HG03159 (cell line): Measurements from ENCODE around the gene GSG1L.

Source experiments
- ATAC-seq: cut with Tn5 transposase; IDR thresholded peaks from one replicate; pipeline ENCODE4 v1.9.1; 2021; ENCODE audit warnings: mild to moderate bottlenecking, moderate library complexity; ENCODE audit not compliant: unreplicated experiment

GSG1L gene

GRCh38 chr16:27764427-27764826 is 299.1 kb downstream of the GSG1L start:
- ATAC-seq, result no peak

DNA sequence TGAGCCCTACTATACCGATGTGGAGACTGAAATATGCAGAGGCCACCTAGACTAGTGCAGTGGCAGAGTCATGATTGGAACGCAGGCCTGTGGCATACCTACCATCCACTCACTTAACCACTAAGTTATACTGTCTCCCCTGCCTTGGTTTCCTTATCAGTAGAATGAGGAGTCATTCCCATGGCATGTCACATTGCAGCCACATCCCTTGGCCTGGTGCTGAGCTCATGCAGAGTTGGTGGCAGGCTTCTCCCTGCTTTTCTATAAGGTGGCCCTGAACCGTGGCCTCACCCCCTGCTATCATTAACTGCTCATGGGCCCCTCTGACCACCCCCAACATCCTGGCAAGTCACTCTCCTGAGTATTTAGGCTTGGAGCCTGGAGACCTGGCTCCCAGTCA is 301.1 kb downstream of the GSG1L start:
- ATAC-seq, result no peak

DNA sequence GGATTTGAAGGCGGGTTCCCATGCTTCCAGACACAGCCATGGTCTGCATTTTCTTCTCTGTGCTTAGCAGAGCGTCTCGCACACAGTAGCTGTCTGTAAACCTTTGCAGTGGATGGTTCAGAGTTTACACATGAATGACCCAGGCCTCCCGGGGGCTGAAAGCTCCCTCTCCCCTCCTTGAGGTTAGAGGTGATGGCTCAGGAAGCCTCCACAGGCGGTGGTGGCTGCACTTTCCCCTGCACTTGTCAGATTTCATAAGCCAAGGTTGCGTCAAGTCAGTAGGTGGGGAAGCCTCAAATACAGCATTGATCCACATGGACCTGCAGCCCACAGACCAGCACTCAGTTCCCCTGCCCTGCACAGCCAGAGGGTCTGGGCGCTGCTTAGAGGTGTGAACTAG is 301.7 kb downstream of the GSG1L start:
- ATAC-seq, result no peak

DNA sequence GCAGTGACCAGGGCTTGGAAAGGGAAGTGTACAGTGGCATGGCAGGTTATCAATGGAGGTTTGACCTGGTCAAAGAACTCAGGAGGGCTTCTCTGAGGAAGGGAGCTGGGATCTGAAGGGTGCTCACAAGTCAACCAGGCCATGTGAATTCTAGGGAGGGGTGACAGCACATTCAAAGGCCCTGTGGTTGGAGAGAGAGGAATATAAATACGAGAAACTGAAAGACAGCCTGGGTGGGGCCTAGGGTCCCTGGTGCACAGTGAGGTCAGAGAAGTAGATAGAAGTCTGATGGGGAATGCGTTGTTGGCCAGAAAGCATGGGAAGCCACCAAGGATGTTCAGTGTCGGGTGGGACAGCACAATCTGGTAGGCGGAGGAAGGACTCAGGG is 302.7 kb downstream of the GSG1L start:
- ATAC-seq, result no peak

DNA sequence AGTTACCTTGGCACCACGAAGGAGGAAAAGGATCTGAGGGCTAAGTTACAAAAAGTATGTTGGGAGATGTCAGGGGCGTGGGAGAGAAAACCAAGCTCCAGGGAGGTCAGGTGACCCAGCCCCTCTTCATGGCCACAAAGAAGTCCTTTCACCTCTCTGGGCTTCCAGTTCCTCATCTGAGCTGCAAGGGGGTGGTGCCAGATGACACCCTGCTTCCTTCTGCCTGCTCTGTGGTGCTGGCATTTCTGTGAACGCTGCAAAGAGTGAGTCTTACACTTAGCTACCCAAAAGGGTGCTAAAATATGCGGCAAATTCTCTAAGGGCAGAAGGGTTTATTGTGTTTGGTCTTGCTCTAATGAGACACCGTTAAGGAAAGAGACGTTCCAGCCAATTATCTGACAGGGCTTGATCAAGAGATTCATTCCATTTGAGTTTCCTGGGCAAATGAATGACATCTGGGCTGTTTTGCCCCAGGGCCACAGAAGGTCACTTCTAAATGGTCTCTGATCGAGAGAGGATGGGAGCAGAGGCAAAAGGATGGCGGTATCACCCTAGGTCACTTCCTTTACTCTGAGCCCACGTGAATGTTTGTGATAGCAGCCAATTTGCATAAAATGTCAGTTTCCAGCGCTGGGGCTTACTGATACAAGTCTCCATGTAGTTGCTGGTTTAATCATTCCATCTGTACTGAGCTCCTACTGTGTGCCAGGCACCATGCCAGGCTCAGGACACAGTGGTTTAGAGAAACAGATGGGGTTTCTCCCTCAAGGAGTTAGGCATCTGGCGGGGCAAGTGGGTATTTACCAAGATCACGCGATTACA is 303.3 kb downstream of the GSG1L start:
- no peak for ATAC-seq

- no peak for ATAC-seq
These were observed 304.1 kb downstream of the GSG1L start for GRCh38 chr16:27759301-27759871.

DNA sequence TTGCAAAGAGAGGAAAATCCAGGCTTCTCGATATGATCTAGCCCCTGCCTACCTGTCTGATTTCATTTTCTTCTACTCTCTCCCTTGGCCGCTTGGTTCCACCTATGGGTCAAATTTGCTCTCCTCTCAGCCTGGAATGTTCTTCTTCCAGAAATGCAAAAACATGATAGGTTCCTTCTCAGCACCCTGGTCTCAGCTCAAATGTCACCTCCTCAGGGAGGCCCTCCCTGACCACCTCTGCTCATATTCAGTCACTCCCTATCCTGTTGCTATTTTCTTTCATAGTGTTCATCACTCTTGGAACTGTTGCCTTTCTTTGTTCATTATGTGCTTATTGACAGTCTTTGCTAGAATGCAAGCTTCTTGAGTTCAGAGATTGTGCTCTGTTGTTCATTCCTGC is 305.0 kb downstream of the GSG1L start:
- no peak for ATAC-seq

- no peak for ATAC-seq
These were observed 307.1 kb downstream of the GSG1L start for GRCh38 chr16:27756206-27756970.

DNA sequence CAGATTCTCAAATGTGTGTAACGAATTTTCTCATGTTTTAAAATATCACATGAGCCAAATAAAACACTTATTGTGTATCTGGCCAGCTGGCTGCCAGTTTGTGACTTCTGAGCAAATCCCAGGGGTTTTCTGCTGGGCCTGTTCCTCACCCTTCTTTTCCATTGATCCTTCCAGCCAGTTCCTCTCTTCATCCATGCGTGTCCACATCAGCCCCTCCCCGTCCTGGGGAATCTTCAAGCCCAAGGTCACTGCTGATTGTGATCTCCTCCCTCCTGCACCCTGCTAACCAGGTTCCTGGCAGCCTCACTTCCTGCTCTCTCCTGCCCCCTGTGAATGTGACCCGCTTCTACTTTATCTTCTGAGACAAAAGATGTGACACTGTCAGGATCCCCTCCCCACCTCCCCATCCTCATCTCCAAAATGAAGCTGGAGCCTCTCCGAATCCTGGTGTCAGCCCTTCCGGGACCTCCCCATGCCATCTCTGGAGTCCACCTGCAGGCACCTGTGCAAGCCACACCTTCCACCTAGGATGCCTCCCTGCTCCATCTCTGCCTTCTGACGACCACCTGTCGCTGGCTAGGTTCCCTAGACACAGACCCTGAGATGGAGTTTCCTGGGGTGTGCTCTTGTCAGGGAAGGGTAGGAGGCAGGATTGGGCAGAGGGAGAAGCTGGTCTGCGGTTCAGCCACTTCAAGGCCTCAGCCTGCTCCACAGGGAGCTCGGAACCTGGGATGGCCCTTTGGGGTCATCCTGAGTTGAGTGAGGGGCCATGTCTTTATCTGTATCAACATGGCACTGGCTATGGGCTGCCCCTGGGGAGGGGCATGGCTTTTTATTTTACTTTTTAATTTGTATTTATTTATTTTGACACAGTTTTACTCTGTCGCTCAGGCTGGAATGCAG is 308.5 kb downstream of the GSG1L start:
- no peak for ATAC-seq

- no peak for ATAC-seq
These were observed 310.0 kb downstream of the GSG1L start for GRCh38 chr16:27753563-27753962.

- no peak for ATAC-seq
These were observed 311.3 kb downstream of the GSG1L start for GRCh38 chr16:27752241-27752640.

DNA sequence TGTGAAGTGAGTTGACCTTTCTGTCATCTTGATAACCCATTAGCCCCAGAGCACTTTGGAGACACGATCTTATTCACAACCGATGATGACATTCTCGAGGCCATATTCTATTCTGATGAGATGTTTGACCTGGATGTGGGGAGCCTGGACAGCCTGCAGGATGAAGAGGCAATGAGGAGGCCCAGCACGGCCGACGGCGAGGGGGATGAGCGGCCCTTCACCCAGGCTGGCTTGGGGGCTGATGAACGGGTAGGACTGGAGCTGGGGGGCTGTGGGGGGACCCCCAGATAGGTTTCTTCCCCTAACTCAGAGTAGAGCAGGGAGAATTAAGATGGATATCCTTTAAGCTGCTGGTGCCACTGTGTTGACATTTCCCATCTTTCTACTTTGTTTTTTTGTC is 311.8 kb downstream of the GSG1L start:
- no peak for ATAC-seq

DNA sequence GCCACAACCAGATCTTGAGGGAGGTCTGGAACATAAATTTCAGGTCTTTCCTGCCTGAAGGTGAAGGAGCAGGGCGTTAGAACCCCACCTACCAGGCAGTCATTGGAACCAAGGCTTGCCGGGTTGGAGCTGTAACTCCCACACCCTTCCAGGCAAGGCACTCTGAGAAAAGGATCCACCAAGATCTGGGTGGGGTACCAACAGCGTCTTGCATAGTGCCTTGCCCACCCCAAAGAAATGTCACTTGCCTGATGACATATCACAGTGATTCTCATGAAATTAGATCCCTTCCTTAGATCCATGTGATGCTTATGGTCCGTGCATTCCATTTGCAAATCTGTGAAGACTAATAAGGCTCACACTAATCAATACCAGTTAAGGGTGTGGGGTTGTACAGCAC is 312.3 kb downstream of the GSG1L start:
- ATAC-seq, result no peak

DNA sequence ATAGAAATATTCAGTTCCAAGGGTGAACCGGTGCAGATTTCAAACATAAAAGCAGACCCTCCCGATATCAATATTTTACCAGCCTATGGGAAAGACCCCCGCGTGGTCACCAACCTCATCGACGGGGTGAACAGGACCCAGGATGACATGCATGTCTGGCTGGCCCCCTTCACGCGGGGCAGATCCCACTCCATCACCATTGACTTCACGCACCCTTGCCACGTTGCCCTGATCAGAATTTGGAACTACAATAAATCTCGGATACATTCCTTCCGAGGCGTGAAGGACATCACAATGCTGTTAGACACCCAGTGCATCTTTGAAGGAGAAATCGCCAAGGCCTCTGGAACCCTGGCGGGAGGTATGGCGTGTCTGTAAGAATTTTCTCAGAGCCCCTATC is 313.6 kb downstream of the GSG1L start:
- no peak for ATAC-seq

DNA sequence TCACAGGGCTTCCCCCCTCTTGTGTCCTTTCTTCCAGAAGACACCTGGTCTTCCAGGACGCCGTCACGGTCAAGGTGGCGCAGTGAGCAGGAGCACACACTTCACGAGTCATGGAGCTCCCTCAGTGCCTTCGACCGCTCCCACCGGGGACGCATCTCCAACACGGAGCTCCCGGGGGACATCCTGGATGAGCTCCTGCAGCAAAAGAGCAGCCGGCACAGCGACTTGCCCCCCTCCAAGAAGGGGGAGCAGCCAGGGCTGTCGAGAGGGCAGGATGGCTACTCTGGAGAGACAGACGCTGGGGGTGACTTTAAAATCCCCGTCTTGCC is 314.0 kb downstream of the GSG1L start:
- ATAC-seq, result no peak

- no peak for ATAC-seq
These were observed 314.5 kb downstream of the GSG1L start for GRCh38 chr16:27748868-27749546.

DNA sequence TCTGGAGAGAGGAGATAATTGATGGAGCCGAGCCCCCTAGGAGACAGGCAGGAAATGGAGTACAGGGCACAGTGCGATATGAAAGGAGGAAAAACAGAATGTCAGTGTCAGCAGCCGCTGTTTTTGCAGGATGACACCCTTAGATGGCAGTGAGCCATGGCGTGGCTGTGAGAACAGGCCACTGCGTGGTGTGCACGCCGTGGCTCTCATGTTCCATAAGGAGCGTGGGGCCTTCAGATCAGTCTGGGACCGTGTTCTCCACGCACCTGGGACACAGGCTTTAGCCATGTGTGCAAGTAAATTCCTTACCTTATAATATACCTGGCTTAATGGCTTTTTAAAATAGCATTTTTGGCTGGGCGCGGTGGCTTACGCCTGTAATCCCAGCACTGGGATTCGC is 315.6 kb downstream of the GSG1L start:
- ATAC-seq, result no peak

DNA sequence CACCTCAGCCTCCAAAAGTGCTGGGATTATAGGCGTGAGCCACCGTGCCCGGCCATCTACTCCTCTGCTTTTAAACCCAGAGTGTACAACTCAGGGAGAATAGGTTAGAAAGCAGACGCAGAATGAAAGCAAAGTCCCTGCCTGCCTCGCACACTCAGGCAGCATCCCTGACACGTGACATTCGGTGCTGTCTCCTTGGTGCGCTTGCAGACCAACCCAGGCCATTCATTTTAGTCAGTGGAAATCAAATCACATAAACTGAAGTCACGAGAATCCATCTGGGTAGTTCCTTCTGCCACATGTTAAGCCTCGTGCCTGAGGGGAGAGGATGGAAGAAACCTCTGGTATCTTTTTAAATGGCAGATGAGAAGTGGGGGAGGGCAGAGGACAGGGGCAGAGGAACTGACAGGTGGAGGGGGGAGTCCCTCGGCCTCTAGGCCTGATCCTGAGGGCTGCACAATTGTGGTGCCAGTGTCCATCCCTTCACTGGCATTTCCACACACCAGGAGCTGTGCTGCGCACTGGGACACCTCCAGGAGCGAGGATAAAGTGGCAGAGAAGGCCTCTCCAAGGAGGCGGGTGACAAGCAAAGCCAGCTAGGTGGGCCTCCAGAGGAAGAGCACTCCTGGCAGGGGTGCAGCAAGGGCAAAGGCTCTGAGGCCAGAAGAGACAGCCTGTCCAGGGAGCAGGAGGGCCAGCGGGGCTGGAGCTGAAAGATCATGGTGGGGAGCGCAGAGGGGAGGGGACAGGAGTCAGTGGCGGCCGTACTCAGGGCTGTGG is 317.2 kb downstream of the GSG1L start:
- ATAC-seq, result no peak

GRCh38 chr16:27745348-27745747 is 318.2 kb downstream of the GSG1L start:
- no peak for ATAC-seq

- no peak for ATAC-seq
These were observed 319.6 kb downstream of the GSG1L start for GRCh38 chr16:27743963-27744362.
